Measurements from ENCODE around the gene LACTBL1. TPM values are rescaled to one million over a fixed set of nuclear protein-coding genes. Genes with fewer than 3 reads are reported as not detected.

LACTBL1 gene
- total and polyA plus RNA-seq, 2 experiments from 2014 or later = not detected

DNA sequence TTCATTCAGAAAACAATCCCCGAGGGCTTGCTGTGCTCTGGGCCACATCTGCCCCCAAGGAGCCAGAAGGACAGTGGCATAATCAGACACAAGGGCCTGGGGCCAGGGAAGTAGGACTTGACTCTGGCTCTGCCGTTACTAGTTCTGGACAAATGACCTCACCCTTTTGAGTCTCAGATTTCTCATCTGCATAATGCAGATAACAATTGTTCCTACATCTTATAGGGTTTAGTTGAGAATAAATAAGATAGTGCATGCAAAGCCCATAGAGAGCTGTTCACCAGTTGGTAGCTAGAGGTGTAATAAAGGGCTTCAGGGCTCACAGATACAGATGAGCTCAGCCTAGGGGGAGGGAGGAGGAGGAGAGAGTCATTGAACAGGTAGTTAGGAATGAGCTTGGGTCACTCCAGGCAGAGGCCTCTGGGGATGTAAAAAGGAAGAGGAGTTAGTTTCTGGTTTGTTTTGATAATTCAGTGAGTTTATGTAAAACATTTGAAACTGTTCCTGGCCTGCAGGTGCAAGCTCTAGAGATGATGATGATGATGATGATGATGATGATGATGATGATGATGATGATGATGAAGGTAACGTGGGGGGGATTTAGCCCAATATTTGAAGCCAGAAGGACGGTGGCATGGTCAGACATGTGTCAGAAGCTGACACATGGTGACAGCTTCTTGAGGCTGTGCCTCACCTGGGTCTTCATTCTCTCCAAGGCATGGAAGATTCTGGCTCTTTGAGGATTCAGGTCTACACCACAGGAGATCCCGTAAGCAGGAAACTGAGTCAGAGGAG lies 858 bp downstream of the LACTBL1 start:
- H3K27me3 ChIP-seq (ENCODE audit: insufficient read depth) = no peaks in the 10 kb centered on the region
- no peak overlapping the region for H2AFZ ChIP-seq
- no peaks in the 10 kb centered on the region for H3K36me3 Mint-ChIP-seq (ENCODE audit: low read depth)
- no peak overlapping the region for H3K4me2 ChIP-seq
- H3K79me2 ChIP-seq (replicated peaks; ENCODE audit: insufficient read depth) = no peaks in the 10 kb centered on the region
- H3F3A ChIP-seq (replicated peaks; ENCODE audit: low read depth) = no peaks in the 10 kb centered on the region
- H3K4me1 ChIP-seq (ENCODE audit: insufficient read depth) = no peaks in the 10 kb centered on the region
- H3K36me3 ChIP-seq (ENCODE audit: insufficient read depth) = no peaks in the 10 kb centered on the region
- H4K20me1 ChIP-seq (replicated peaks; ENCODE audit: insufficient read depth) = no peaks in the 10 kb centered on the region
- H3K9me2 ChIP-seq (ENCODE audit: insufficient read depth) = no peaks in the 10 kb centered on the region
- no peak overlapping the region for H3K27ac Mint-ChIP-seq
- no peaks in the 10 kb centered on the region for H3K9me3 Mint-ChIP-seq
- no peak overlapping the region for H3K27ac ChIP-seq (ENCODE audit: low read depth)
- DNase-seq (ENCODE audit: low spot score) = peak; percentile 14
- H3K27me3 Mint-ChIP-seq (ENCODE audit: insufficient read depth, low read depth, poor library complexity) = peaks cover 4% of the 10 kb centered on the region
- H3K4me1 Mint-ChIP-seq = peaks cover 17% of the 10 kb centered on the region
- TF ChIP-seq, protein P1, sequence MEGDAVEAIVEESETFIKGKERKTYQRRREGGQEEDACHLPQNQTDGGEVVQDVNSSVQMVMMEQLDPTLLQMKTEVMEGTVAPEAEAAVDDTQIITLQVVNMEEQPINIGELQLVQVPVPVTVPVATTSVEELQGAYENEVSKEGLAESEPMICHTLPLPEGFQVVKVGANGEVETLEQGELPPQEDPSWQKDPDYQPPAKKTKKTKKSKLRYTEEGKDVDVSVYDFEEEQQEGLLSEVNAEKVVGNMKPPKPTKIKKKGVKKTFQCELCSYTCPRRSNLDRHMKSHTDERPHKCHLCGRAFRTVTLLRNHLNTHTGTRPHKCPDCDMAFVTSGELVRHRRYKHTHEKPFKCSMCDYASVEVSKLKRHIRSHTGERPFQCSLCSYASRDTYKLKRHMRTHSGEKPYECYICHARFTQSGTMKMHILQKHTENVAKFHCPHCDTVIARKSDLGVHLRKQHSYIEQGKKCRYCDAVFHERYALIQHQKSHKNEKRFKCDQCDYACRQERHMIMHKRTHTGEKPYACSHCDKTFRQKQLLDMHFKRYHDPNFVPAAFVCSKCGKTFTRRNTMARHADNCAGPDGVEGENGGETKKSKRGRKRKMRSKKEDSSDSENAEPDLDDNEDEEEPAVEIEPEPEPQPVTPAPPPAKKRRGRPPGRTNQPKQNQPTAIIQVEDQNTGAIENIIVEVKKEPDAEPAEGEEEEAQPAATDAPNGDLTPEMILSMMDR (conservative IDR thresholded peaks at IDR 0.05; ENCODE audit: low read depth in 2 of 2) = no peak
- TF ChIP-seq POLR2AphosphoS5 (IDR thresholded peaks at IDR 0.05; ENCODE audit: low read depth) (no peak), ZNF331 (CRISPR knock-in tag; IDR thresholded peaks at IDR 0.05; ENCODE audit: low read depth) (no peak), JUNB (IDR thresholded peaks at IDR 0.05; ENCODE audit: unreplicated experiment) (no peak), CREB1 (CRISPR knock-in tag; IDR thresholded peaks at IDR 0.05; ENCODE audit: low read depth) (no peak), ZNF114 (CRISPR knock-in tag; IDR thresholded peaks at IDR 0.05) (no peak), EZH2phosphoT487 (IDR thresholded peaks at IDR 0.05; ENCODE audit: unreplicated experiment) (no peak), NANOG (IDR thresholded peaks at IDR 0.05; ENCODE audit: borderline replicate concordance) (no peak), STAT1 (IDR thresholded peaks at IDR 0.05; ENCODE audit: unreplicated experiment) (no peak), EZH2 (IDR thresholded peaks at IDR 0.05; ENCODE audit: low read depth, unreplicated experiment) (no peak)
- TF ChIP-seq, protein P2, sequence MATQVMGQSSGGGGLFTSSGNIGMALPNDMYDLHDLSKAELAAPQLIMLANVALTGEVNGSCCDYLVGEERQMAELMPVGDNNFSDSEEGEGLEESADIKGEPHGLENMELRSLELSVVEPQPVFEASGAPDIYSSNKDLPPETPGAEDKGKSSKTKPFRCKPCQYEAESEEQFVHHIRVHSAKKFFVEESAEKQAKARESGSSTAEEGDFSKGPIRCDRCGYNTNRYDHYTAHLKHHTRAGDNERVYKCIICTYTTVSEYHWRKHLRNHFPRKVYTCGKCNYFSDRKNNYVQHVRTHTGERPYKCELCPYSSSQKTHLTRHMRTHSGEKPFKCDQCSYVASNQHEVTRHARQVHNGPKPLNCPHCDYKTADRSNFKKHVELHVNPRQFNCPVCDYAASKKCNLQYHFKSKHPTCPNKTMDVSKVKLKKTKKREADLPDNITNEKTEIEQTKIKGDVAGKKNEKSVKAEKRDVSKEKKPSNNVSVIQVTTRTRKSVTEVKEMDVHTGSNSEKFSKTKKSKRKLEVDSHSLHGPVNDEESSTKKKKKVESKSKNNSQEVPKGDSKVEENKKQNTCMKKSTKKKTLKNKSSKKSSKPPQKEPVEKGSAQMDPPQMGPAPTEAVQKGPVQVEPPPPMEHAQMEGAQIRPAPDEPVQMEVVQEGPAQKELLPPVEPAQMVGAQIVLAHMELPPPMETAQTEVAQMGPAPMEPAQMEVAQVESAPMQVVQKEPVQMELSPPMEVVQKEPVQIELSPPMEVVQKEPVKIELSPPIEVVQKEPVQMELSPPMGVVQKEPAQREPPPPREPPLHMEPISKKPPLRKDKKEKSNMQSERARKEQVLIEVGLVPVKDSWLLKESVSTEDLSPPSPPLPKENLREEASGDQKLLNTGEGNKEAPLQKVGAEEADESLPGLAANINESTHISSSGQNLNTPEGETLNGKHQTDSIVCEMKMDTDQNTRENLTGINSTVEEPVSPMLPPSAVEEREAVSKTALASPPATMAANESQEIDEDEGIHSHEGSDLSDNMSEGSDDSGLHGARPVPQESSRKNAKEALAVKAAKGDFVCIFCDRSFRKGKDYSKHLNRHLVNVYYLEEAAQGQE (IDR thresholded peaks at IDR 0.05; ENCODE audit: unreplicated experiment) = no peak
- TF ChIP-seq, protein P3, sequence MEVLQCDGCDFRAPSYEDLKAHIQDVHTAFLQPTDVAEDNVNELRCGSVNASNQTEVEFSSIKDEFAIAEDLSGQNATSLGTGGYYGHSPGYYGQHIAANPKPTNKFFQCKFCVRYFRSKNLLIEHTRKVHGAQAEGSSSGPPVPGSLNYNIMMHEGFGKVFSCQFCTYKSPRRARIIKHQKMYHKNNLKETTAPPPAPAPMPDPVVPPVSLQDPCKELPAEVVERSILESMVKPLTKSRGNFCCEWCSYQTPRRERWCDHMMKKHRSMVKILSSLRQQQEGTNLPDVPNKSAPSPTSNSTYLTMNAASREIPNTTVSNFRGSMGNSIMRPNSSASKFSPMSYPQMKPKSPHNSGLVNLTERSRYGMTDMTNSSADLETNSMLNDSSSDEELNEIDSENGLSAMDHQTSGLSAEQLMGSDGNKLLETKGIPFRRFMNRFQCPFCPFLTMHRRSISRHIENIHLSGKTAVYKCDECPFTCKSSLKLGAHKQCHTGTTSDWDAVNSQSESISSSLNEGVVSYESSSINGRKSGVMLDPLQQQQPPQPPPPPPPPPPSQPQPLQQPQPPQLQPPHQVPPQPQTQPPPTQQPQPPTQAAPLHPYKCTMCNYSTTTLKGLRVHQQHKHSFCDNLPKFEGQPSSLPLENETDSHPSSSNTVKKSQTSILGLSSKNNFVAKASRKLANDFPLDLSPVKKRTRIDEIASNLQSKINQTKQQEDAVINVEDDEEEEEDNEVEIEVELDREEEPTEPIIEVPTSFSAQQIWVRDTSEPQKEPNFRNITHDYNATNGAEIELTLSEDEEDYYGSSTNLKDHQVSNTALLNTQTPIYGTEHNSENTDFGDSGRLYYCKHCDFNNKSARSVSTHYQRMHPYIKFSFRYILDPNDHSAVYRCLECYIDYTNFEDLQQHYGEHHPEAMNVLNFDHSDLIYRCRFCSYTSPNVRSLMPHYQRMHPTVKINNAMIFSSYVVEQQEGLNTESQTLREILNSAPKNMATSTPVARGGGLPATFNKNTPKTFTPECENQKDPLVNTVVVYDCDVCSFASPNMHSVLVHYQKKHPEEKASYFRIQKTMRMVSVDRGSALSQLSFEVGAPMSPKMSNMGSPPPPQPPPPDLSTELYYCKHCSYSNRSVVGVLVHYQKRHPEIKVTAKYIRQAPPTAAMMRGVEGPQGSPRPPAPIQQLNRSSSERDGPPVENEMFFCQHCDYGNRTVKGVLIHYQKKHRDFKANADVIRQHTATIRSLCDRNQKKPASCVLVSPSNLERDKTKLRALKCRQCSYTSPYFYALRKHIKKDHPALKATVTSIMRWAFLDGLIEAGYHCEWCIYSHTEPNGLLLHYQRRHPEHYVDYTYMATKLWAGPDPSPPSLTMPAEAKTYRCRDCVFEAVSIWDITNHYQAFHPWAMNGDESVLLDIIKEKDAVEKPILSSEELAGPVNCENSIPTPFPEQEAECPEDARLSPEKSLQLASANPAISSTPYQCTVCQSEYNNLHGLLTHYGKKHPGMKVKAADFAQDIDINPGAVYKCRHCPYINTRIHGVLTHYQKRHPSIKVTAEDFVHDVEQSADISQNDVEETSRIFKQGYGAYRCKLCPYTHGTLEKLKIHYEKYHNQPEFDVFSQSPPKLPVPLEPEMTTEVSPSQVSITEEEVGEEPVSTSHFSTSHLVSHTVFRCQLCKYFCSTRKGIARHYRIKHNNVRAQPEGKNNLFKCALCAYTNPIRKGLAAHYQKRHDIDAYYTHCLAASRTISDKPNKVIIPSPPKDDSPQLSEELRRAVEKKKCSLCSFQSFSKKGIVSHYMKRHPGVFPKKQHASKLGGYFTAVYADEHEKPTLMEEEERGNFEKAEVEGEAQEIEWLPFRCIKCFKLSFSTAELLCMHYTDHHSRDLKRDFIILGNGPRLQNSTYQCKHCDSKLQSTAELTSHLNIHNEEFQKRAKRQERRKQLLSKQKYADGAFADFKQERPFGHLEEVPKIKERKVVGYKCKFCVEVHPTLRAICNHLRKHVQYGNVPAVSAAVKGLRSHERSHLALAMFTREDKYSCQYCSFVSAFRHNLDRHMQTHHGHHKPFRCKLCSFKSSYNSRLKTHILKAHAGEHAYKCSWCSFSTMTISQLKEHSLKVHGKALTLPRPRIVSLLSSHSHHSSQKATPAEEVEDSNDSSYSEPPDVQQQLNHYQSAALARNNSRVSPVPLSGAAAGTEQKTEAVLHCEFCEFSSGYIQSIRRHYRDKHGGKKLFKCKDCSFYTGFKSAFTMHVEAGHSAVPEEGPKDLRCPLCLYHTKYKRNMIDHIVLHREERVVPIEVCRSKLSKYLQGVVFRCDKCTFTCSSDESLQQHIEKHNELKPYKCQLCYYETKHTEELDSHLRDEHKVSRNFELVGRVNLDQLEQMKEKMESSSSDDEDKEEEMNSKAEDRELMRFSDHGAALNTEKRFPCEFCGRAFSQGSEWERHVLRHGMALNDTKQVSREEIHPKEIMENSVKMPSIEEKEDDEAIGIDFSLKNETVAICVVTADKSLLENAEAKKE (CRISPR knock-in tag; IDR thresholded peaks at IDR 0.05) = no peak
- TF ChIP-seq, protein P4, sequence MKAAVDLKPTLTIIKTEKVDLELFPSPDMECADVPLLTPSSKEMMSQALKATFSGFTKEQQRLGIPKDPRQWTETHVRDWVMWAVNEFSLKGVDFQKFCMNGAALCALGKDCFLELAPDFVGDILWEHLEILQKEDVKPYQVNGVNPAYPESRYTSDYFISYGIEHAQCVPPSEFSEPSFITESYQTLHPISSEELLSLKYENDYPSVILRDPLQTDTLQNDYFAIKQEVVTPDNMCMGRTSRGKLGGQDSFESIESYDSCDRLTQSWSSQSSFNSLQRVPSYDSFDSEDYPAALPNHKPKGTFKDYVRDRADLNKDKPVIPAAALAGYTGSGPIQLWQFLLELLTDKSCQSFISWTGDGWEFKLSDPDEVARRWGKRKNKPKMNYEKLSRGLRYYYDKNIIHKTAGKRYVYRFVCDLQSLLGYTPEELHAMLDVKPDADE (IDR thresholded peaks at IDR 0.05) = no peak
- ATAC-seq = peak; percentile 34; the same call in 2 of the 3 replicates
- H3K4me3 Mint-ChIP-seq = no peak overlapping the region
- no peak overlapping the region for H3K4me3 ChIP-seq
